D721Med (cell line): ENCODE measurements around the gene AGPAT1.
"Not testable (repeated sequence)": the region's sequence is repeated elsewhere in the genome, so short reads cannot be mapped to it uniquely, and the experiment has no call there.

Experiments
- DNase-seq: peaks from one replicate; pipeline ENCODE4 v3.0.0; 2011; ENCODE audit warnings: low spot score; ENCODE audit not compliant: insufficient read length
- FAIRE-seq: peaks from 2 replicates; lab custom pipeline; 2011; peaks lifted over from hg19 to GRCh38; lab: Jason Lieb, UNC
- CTCF ChIP-seq: IDR thresholded peaks from 2 replicates; pipeline ENCODE4 v1.5.1; 2012; ENCODE audit warnings: mild to moderate bottlenecking, control low read depth; ENCODE audit not compliant: insufficient read depth; ENCODE audit errors: missing control alignments

AGPAT1 gene

GRCh38 chr6:32216998-32217397 lies 41.1 kb upstream of the AGPAT1 start:
- FAIRE-seq (no peak), DNase-seq (no peak)
- no peak for TF ChIP-seq CTCF

- DNase-seq: no peak
- no peak for TF ChIP-seq CTCF
- FAIRE-seq: no peak
Observed at GRCh38 chr6:32216285-32216684, 40.4 kb upstream of the AGPAT1 start.

- TF ChIP-seq CTCF: no peak
- DNase-seq (no peak), FAIRE-seq (no peak)
Observed at GRCh38 chr6:32215617-32216016, 39.7 kb upstream of the AGPAT1 start.

GRCh38 chr6:32214126-32214525 lies 38.2 kb upstream of the AGPAT1 start:
- no peak for FAIRE-seq
- no peak for DNase-seq
- no peak for TF ChIP-seq CTCF

- DNase-seq: no peak
- no peak for FAIRE-seq
Observed at GRCh38 chr6:32213649-32214048, 37.8 kb upstream of the AGPAT1 start.

GRCh38 chr6:32212076-32212760 lies 36.3 kb upstream of the AGPAT1 start:
- TF ChIP-seq CTCF: no peak
- no peak for DNase-seq
- FAIRE-seq: no peak

More at GRCh38 chr6:32213649-32214048, 37.8 kb upstream of the AGPAT1 start:
- TF ChIP-seq CTCF: no peak

- not testable (repeated sequence) for FAIRE-seq, DNase-seq
Observed at GRCh38 chr6:32211432-32211831, 35.5 kb upstream of the AGPAT1 start.

GRCh38 chr6:32210191-32210601 lies 34.3 kb upstream of the AGPAT1 start:
- no peak for FAIRE-seq
- TF ChIP-seq CTCF: no peak
- no peak for DNase-seq
